SK-N-SH (cell line): ENCODE measurements around the gene MYLK. TPM values are rescaled to one million over a fixed set of nuclear protein-coding genes. Genes with fewer than 3 reads are reported as not detected.

Experiments
- CTCF ChIA-PET: fragments of 300-600, 350-600 bp; formaldehyde crosslinking; extraction: SDS; loops from one replicate; lab custom pipeline; 2021; lab: Yijun Ruan, JAX
- POLR2A ChIA-PET: fragments of 350-600 bp; sonication (Branson Sonifier 250); formaldehyde crosslinking; extraction: SDS; loops from one replicate; lab custom pipeline; 2020; ENCODE audit warnings: antibody characterized with exemption, inconsistent platforms; lab: Yijun Ruan, JAX
- DNase-seq: peaks from one replicate; pipeline ENCODE4 v3.0.0; 2012
- H2AFZ ChIP-seq: fragments of 200-600 bp; sonication (generic); 2 replicates; pipeline ENCODE4 v1.8.1; 2016; ENCODE audit warnings: antibody characterized with exemption, mild to moderate bottlenecking, low read depth
- H3F3A ChIP-seq: fragments of 200-600 bp; sonication (generic); replicated peaks from 2 replicates; pipeline ENCODE3; 2016; ENCODE audit warnings: antibody characterized with exemption, mild to moderate bottlenecking; ENCODE audit not compliant: insufficient read depth
- H3K27ac ChIP-seq, 2 experiments: fragments of 200-500 bp in 1 of 2; fragments of 200-600 bp in 1 of 2; sonication (Bioruptor generic) in 1 of 2; sonication (generic), shearing (Covaris generic) in 1 of 2; 2 replicates each; pipeline versions ENCODE4 v1.5.1 to v1.6.1; 2014 to 2016; ENCODE audit warnings: low read depth in 2 of 2, inconsistent platforms in 1 of 2, low read length in 1 of 2, mild to moderate bottlenecking in 1 of 2, mixed read lengths in 1 of 2
- H3K27me3 ChIP-seq: fragments of 200-600 bp; sonication (generic), shearing (Covaris generic); 2 replicates; pipeline ENCODE4 v1.6.1; 2016; ENCODE audit warnings: mixed run types; ENCODE audit not compliant: insufficient read depth
- H3K36me3 ChIP-seq, 2 experiments: fragments of 200-500 bp in 1 of 2; fragments of 200-600 bp in 1 of 2; sonication (Bioruptor generic) in 1 of 2; sonication (generic) in 1 of 2; replicated peaks in 1 of 2; 2 replicates each; pipeline versions ENCODE3 to v1.5.1; 2014 to 2016; ENCODE audit warnings: low read length in 1 of 2, mild to moderate bottlenecking in 1 of 2; ENCODE audit not compliant: insufficient read depth in 2 of 2, control insufficient read depth in 1 of 2
- H3K4me1 ChIP-seq, 2 experiments: fragments of 200-500 bp in 1 of 2; fragments of 200-600 bp in 1 of 2; sonication (Bioruptor generic) in 1 of 2; sonication (generic), shearing (Covaris generic) in 1 of 2; 2 replicates each; pipeline versions ENCODE4 v1.5.1 to v1.6.1; 2014 to 2016; ENCODE audit warnings: low read depth in 1 of 2, low read length in 1 of 2, mixed run types in 1 of 2; ENCODE audit not compliant: insufficient read depth in 2 of 2, control insufficient read depth in 1 of 2
- H3K4me2 ChIP-seq: fragments of 200-600 bp; sonication (generic), shearing (Covaris generic); 2 replicates; pipeline ENCODE4 v1.6.1; 2017; ENCODE audit warnings: mixed run types
- H3K4me3 ChIP-seq, 2 experiments: fragments of 200-500 bp in 1 of 2; fragments of 200-600 bp in 1 of 2; sonication (Bioruptor generic) in 1 of 2; sonication (generic), shearing (Covaris generic) in 1 of 2; 2 replicates each; pipeline versions ENCODE4 v1.5.1 to v1.8.1; 2014 to 2016; ENCODE audit warnings: low read depth in 2 of 2, inconsistent platforms in 1 of 2, low read length in 1 of 2, mild to moderate bottlenecking in 1 of 2, mixed read lengths in 1 of 2, moderate library complexity in 1 of 2
- H3K79me2 ChIP-seq: fragments of 200-600 bp; sonication (generic); 2 replicates; pipeline ENCODE4 v1.8.1; 2017; ENCODE audit warnings: mild to moderate bottlenecking; ENCODE audit not compliant: insufficient read depth
- H3K9ac ChIP-seq: fragments of 200-600 bp; sonication (generic); 2 replicates; pipeline ENCODE4 v1.6.1; 2017; ENCODE audit warnings: mixed run types
- H3K9me2 ChIP-seq: fragments of 200-600 bp; sonication (generic); 2 replicates; pipeline ENCODE4 v1.6.1; 2017; ENCODE audit warnings: mixed run types
- H3K9me3 ChIP-seq: fragments of 200-600 bp; sonication (generic); 2 replicates; pipeline ENCODE4 v1.6.1; 2017; ENCODE audit warnings: mixed run types, mild to moderate bottlenecking, moderate library complexity
- H4K20me1 ChIP-seq: fragments of 200-600 bp; sonication (generic); 2 replicates; pipeline ENCODE4 v1.6.1; 2017; ENCODE audit warnings: mild to moderate bottlenecking, mixed run types; ENCODE audit not compliant: insufficient read depth
- EP300 ChIP-seq, 2 experiments: IDR thresholded peaks; 2 replicates each; pipeline versions ENCODE4 v1.4.0 to v1.6.1; 2012; ENCODE audit warnings: borderline replicate concordance in 1 of 2, low read depth in 1 of 2, low read length in 1 of 2
- FOSL2 ChIP-seq: IDR thresholded peaks from 2 replicates; pipeline ENCODE4 v1.4.0; 2012; ENCODE audit warnings: low read depth, mild to moderate bottlenecking, moderate library complexity, borderline replicate concordance
- GABPA ChIP-seq: IDR thresholded peaks from 2 replicates; pipeline ENCODE4 v1.4.0; 2012; ENCODE audit warnings: low read depth, mild to moderate bottlenecking
- JUND ChIP-seq: IDR thresholded peaks from 2 replicates; pipeline ENCODE4 v1.4.0; 2012
- NFIC ChIP-seq: IDR thresholded peaks from 2 replicates; pipeline ENCODE4 v1.4.0; 2012; ENCODE audit warnings: borderline replicate concordance
- POLR2AphosphoS5 ChIP-seq: IDR thresholded peaks from 2 replicates; pipeline ENCODE4 v1.6.1; 2012; ENCODE audit warnings: low read depth, low read length
- RAD21 ChIP-seq: IDR thresholded peaks from 2 replicates; pipeline ENCODE4 v1.6.1; 2012; ENCODE audit warnings: mild to moderate bottlenecking, low read length
- RXRA ChIP-seq: IDR thresholded peaks from 2 replicates; pipeline ENCODE4 v1.4.0; 2012; ENCODE audit warnings: low read depth, mild to moderate bottlenecking, borderline replicate concordance
- TCF12 ChIP-seq: IDR thresholded peaks from 2 replicates; pipeline ENCODE4 v1.4.0; 2012
- WGBS: methylation state at CpG from one replicate; pipeline ENCODE4 v1.1.6; 2017; ENCODE audit warnings: low lambda C conversion rate; 5-methylcytosine and 5-hydroxymethylcytosine counted together
- polyA plus RNA-seq, 3 experiments: library from polyadenylated mRNA; depleted of rRNA; stranded (reverse); fragments of >200 nt; gene quantifications; 2 replicates each; pipeline ENCODE4 v1.2.3, GENCODE V29; 2012
- TF ChIP-seq, protein P1 (sequence below): IDR thresholded peaks from 2 replicates; pipeline ENCODE4; 2012
- TF ChIP-seq, protein P2 (sequence below): IDR thresholded peaks from 2 replicates; pipeline ENCODE4 v1.4.0; 2012; ENCODE audit warnings: low read depth, borderline replicate concordance
- TF ChIP-seq, protein P3 (sequence below): IDR thresholded peaks from 2 replicates; pipeline ENCODE4 v1.4.0; 2012; ENCODE audit warnings: low read depth, borderline replicate concordance

The MYLK gene
- polyA plus RNA-seq, 1 of the 3 experiments (the other 2 are of a cell fraction): 272 TPM

DNA sequence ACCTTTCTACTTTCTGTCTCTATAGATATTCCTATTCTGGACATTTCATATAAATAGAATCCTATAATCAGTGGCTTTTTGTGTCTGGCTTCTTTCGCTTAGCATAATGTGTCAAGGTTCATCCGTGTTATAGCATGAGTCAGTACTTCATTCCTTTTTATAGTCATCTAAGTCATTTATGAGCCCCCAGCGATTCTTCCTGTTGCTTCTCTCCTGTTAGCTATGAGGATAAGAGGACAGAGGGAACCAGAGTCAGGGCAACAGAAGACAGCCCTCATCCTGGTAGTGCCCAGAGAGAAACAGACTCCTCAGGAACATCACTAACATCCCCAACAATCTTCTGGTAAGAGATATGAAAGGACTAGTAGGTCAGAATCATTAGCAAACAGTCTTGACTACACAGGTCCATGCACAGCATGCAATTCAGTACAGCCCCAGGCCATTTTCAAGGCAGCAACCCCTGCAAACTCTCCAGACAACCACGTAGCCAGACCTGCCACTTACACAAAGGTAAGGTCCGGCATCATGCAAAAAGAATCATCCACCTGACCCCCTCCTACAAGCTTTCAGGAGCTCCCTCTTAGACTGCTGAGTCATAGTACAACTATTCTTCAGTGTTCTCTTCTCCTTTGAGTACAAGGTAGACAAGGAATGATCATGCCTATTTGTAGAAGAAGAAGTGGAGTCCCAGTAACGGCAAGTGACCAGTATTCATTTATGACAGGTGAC lies 91.5 kb downstream of the MYLK start:
- CTCF ChIA-PET: no interaction called here
- H3K9me3 ChIP-seq: no peaks in the 10 kb centered on the region
- peaks cover 38 to 67% of the 10 kb centered on the region in 2 experiments for H3K36me3 ChIP-seq
- peaks cover 29 to 55% of the 10 kb centered on the region in 2 experiments for H3K4me1 ChIP-seq
- peaks cover 26% of the 10 kb centered on the region for H3K79me2 ChIP-seq
- peaks cover 62% of the 10 kb centered on the region for H3F3A ChIP-seq
- H3K27ac ChIP-seq: peak overlapping the region; percentile 95 to 98
- H3K4me2 ChIP-seq: peak overlapping the region; percentile 15; the same call in 1 of the 2 replicates
- TF ChIP-seq EP300 (IDR thresholded peaks at IDR 0.05; ENCODE audit: borderline replicate concordance in 1 of 2, low read depth in 1 of 2, low read length in 1 of 2) (peak in 1 of 2 experiments; percentile 44; a peak in 1 of 4 replicates), RXRA (no peak), NFIC (no peak), POLR2AphosphoS5 (0 out of 2 replicates have a peak, but pooled peaks have one; percentile 17), FOSL2 (peak; percentile 51; the same call in 1 of the 2 replicates), RAD21 (no peak), JUND (peak; percentile 31; the same call in 1 of the 2 replicates), TCF12 (peak; percentile 56), GABPA (no peak)
- TF ChIP-seq, protein P1, sequence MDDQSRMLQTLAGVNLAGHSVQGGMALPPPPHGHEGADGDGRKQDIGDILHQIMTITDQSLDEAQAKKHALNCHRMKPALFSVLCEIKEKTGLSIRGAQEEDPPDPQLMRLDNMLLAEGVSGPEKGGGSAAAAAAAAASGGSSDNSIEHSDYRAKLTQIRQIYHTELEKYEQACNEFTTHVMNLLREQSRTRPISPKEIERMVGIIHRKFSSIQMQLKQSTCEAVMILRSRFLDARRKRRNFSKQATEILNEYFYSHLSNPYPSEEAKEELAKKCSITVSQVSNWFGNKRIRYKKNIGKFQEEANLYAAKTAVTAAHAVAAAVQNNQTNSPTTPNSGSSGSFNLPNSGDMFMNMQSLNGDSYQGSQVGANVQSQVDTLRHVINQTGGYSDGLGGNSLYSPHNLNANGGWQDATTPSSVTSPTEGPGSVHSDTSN: peak; percentile 27; the same call in 1 of the 2 replicates
- H4K20me1 ChIP-seq: no peaks in the 10 kb centered on the region
- H3K27me3 ChIP-seq: no peaks in the 10 kb centered on the region
- H3K9ac ChIP-seq: no peak overlapping the region; the same call in 1 of the 2 replicates
- H3K9me2 ChIP-seq: no peaks in the 10 kb centered on the region
- POLR2A ChIA-PET: no interaction called here
- no peak overlapping the region for H2AFZ ChIP-seq
- WGBS: 63% methylated on average over 6 of the region's 6 CpGs
- no peak for DNase-seq
- no peak overlapping the region for H3K4me3 ChIP-seq

DNA sequence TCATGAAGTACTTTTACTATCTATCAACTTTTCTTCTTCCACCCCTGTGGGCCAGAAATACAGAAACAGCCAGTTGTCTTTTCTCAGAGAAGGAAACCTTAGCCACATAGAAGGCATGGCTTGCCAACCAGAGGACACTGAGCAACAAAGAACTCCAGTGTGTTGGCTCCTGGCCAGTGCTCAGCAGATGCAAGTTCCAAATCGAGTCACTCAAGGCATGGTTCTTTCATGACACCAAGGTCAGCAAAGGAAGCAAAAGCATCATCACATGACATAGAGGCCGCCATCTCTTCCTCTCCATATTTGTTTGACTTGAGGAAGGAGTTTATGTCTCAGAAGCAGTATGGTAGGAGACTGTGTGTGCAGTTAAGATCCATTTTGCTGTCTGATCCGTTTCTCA lies 92.2 kb downstream of the MYLK start:
- no peak overlapping the region for H2AFZ ChIP-seq
- peaks cover 62% of the 10 kb centered on the region for H3F3A ChIP-seq
- 64% methylated on average over 3 of the region's 3 CpGs for WGBS
- peaks cover 29% of the 10 kb centered on the region for H3K79me2 ChIP-seq
- H3K9ac ChIP-seq: no peak overlapping the region; the same call in 1 of the 2 replicates
- H3K4me1 ChIP-seq: peaks cover 29 to 56% of the 10 kb centered on the region in 2 experiments
- CTCF ChIA-PET: interaction anchor here (1.3 to 2.8 kb wide), 2 partner anchors 11 to 139 kb away, joined by 4 to 7 read pairs; no protein-coding TSS in a partner anchor
- H3K27ac ChIP-seq: peak overlapping the region; percentile 95 to 98
- H3K4me2 ChIP-seq: peak overlapping the region; percentile 61; the same call in 1 of the 2 replicates
- POLR2A ChIA-PET: no interaction called here
- DNase-seq: no peak
- H3K9me2 ChIP-seq: no peaks in the 10 kb centered on the region
- TF ChIP-seq, protein P2, sequence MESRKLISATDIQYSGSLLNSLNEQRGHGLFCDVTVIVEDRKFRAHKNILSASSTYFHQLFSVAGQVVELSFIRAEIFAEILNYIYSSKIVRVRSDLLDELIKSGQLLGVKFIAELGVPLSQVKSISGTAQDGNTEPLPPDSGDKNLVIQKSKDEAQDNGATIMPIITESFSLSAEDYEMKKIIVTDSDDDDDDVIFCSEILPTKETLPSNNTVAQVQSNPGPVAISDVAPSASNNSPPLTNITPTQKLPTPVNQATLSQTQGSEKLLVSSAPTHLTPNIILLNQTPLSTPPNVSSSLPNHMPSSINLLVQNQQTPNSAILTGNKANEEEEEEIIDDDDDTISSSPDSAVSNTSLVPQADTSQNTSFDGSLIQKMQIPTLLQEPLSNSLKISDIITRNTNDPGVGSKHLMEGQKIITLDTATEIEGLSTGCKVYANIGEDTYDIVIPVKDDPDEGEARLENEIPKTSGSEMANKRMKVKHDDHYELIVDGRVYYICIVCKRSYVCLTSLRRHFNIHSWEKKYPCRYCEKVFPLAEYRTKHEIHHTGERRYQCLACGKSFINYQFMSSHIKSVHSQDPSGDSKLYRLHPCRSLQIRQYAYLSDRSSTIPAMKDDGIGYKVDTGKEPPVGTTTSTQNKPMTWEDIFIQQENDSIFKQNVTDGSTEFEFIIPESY: no peak
- TF ChIP-seq, protein P3, sequence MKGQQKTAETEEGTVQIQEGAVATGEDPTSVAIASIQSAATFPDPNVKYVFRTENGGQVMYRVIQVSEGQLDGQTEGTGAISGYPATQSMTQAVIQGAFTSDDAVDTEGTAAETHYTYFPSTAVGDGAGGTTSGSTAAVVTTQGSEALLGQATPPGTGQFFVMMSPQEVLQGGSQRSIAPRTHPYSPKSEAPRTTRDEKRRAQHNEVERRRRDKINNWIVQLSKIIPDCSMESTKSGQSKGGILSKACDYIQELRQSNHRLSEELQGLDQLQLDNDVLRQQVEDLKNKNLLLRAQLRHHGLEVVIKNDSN: peak; percentile 55; the same call in 1 of the 2 replicates
- TF ChIP-seq NFIC: peak; percentile 52
- no peaks in the 10 kb centered on the region for H4K20me1 ChIP-seq
- no peaks in the 10 kb centered on the region for H3K9me3 ChIP-seq
- peaks cover 41 to 70% of the 10 kb centered on the region in 2 experiments for H3K36me3 ChIP-seq
- H3K27me3 ChIP-seq: no peaks in the 10 kb centered on the region
- H3K4me3 ChIP-seq: no peak overlapping the region
